ENCODE data around the gene FAM151B. TPM values are rescaled to one million over a fixed set of nuclear protein-coding genes. Genes with fewer than 3 reads are reported as not detected.

FAM151B gene
- total and polyA plus RNA-seq, 10 of the 15 experiments (the other 5 are each of a cell fraction or from before 2014, with no cell fraction given), result 0.05 to 0.79 (median 0.22) TPM

- TF ChIP-seq EED (IDR thresholded peaks at IDR 0.05; ENCODE audit: low read depth) (no peak), SP1 (IDR thresholded peaks at IDR 0.05; ENCODE audit: low read depth, low read length) (no peak), BMI1 (IDR thresholded peaks at IDR 0.05; ENCODE audit: borderline replicate concordance) (no peak)
Observed at GRCh38 chr5:80439213-80439612, 48.7 kb upstream of the FAM151B start (continued).

- FAIRE-seq, result no peak
- Histone ChIP-seq H3K9ac (ENCODE audit: control insufficient read depth, insufficient read depth, low read length) (no peak overlapping the region), H3K9me3 (replicated peaks; ENCODE audit: control insufficient read depth, insufficient read depth, low read length) (no peaks in the 10 kb centered on the region), H3K27me3 (replicated peaks in 1 of 2; ENCODE audit: control insufficient read depth in 2 of 2, insufficient read depth in 2 of 2, low read length in 1 of 2) (no peaks in the 10 kb centered on the region), H3K36me3 (ENCODE audit: control insufficient read depth in 2 of 2, insufficient read depth in 2 of 2, low read length in 1 of 2) (peaks cover 0 to 2% of the 10 kb centered on the region in 2 experiments; a peak in 2 of 4 replicates), H2AFZ (ENCODE audit: control insufficient read depth, low read depth, low read length) (no peak overlapping the region), H3K4me2 (ENCODE audit: control insufficient read depth, insufficient read depth) (no peak overlapping the region), H4K20me1 (ENCODE audit: control insufficient read depth, insufficient read depth) (no peaks in the 10 kb centered on the region), H3K79me2 (ENCODE audit: control insufficient read depth, insufficient read depth, low read length) (no peaks in the 10 kb centered on the region), H3K4me3 (no peak overlapping the region), H3K27ac (ENCODE audit: control insufficient read depth, insufficient read depth) (no peak overlapping the region), H3K4me1 (ENCODE audit: control insufficient read depth, insufficient read depth, low read length) (no peaks in the 10 kb centered on the region; the same call in 1 of the 2 replicates)
- in situ Hi-C loops (cut with MboI), result no loop called here
- RAD21 ChIA-PET (ENCODE audit: unreplicated experiment), result no interaction called here
- POLR2A ChIA-PET, result no interaction called here
- intact Hi-C loops (cut with micrococcal nuclease; ENCODE audit: unreplicated experiment), result no loop called here
- BruUV-seq (replicated peaks), result no TSS peak
- CTCF ChIA-PET, result no interaction called here
- SMC1A ChIA-PET (ENCODE audit: uncharacterized antibody, unreplicated experiment), result interaction anchor here (1.2 kb wide), 1 partner anchor 10 kb away, joined by 3 read pairs; no protein-coding TSS in a partner anchor
- TF ChIP-seq E2F4 (IDR thresholded peaks at IDR 0.05; ENCODE audit: low read depth, low read length) (no peak), PBX3 (IDR thresholded peaks at IDR 0.05; ENCODE audit: insufficient replicate concordance, low read depth, low read length) (no peak), PRDM15 (CRISPR knock-in tag; IDR thresholded peaks at IDR 0.05) (no peak), HSF1 (IDR thresholded peaks at IDR 0.05; ENCODE audit: low read depth, low read length) (no peak), BRCA1 (IDR thresholded peaks at IDR 0.05; ENCODE audit: low read depth, low read length) (no peak), SP1 (IDR thresholded peaks at IDR 0.05; ENCODE audit: low read depth, low read length) (no peak), RB1 (IDR thresholded peaks at IDR 0.05; ENCODE audit: borderline replicate concordance) (no peak)
- ATAC-seq, result no peak
- DNase-seq (ENCODE audit: low read depth, low spot score), result no peak
Observed at GRCh38 chr5:80442742-80443141, 45.2 kb upstream of the FAM151B start.

Measured in GM12878 (cell line).